Smooth muscle cell of the brain vasculature (primary cell): ENCODE measurements around the gene SHMT1.
"Not testable (repeated sequence)": the region's sequence is repeated elsewhere in the genome, so short reads cannot be mapped to it uniquely, and the experiment has no call there.

Source experiments
- DNase-seq: peaks from one replicate; pipeline ENCODE4 v3.0.0-alpha.2; 2012; ENCODE audit warnings: low read depth, low spot score

The SHMT1 gene

DNA sequence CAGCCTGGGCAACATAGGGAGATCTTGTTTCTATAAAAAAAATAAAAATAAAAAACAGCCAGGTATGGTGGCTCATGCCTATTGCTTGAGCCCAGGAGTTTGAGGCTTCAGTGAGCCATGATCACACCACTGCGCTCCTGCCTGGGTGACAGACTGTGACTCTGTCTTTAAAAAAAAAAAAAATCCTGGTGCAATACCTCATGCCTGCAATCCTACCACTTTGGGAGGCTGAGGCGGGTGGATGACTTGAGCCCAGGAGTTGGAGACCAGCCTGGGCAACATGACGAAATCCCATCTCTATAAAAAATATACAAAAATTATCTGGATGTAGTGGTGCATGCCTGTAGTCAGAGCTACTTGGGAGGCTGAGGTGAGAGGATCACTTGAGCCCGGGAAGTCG lies 15.3 kb upstream of the SHMT1 start:
- DNase-seq = not testable (repeated sequence)

DNA sequence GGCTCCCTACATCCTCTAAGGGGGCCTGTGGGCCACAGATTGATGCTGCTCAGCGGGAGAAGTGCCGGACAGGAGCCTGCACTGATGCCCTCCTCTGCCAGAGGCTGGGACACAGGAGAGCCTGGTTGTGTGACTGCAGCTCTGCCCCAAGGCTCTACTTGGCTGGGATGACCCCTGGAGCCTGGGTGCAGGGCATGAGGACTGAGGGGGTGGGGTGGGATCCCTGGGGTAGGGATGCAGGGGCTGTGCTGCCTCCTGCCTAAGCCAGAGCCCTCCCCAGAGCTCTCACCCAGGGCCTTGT lies 14.8 kb upstream of the SHMT1 start:
- no peak for DNase-seq

DNA sequence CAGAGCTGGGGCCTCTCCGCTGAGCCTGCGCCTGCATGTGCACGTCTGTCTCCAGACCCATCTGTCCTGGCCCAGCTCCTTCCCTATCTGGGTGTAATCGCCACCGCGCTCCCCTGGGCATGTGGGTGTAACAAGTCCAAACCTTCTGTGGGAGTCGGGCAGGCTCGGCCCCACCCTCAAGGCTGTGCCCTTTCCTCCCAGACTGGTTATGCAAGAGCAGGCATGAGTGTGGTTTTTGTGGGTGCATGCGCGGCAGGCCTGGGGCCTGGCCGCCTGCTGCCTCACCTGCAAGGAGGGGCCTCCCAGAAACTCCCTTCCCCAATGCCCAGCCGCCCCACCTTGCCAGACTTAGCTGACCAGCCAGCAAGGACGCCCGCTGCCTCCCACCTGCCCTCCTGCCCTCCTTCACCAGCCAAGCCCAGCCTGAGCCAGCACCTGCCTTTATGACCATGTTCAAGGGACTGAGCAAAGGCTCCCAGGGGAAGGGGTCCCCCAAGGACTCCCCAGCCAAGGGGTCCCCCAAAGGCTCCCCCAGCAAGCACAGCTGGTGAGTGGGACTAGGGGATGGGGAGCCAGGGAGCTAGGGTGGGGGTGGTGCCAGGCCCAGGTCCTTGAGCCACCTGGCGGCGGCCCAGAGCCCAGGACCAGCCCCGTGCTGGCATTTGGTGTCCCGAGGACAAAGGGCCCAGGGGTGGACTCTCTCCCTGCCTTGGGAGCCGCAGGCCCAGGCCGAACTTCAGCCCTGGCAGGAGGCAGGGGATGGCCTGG lies 14.3 kb upstream of the SHMT1 start, which contains the start of gene EVPLL:
TSS of gene EVPLL (plus strand) at position 342 of the 768 bp plus-strand sequence. CDS start 3,160 bp downstream, outside the sequence.
- no peak for DNase-seq

DNA sequence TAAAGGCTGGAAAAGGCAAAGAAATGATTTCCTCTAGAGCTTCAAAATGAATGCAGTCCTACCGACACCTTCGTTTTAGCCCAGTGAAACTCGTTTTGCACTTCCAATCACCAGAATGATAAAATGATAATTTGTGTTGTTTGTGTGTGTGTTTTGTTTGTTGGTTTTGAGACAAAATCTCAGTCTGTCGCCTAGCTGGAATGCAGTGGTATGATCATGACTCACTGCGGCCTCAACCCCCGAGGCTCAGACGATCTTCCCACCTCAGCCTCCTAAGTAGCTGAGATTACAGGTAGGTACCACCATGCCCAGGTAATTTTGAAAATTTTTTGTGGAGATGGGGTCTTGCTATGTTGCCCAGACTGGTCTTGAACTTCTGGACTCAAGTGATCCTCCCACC lies 10.9 kb upstream of the SHMT1 start:
- DNase-seq = no peak

DNA sequence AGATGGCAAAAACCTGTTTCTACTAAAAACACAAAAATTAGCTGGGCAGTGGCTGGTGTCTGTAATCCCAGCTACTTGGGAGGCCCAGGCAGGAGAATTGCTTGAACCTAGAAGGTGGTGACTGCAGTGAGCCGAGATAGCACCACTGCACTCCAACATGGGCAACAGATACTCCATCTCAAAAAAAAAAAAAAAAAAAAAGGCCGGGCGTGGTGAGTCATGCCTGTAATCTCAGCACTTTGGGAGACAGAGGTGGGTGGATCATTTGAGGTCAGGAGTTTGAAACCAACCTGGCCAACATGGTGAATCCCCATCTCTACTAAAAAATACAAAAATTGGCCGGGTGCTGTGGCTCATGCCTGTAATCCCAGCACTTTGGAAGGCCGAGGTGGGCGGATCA lies 9.8 kb upstream of the SHMT1 start:
- DNase-seq = not testable (repeated sequence)

DNA sequence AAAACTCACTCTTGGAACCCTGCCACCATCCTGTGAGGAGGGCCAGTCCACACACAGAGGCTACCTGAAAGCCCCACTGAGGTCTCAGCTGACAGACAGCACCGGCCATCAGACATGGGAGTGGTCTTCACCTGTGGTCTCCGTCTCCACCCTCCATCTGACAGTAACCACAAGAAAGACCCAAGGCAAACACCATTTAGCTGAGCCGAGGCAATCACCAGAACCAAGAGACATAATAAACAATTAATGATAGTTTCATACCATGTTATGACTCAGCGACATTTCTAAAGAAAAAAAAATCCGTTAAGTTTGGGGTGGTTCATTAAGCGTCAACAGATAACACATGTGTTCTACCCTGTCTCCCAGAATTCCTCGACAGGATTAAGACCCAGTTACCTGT lies 8.1 kb upstream of the SHMT1 start:
- DNase-seq = no peak

DNA sequence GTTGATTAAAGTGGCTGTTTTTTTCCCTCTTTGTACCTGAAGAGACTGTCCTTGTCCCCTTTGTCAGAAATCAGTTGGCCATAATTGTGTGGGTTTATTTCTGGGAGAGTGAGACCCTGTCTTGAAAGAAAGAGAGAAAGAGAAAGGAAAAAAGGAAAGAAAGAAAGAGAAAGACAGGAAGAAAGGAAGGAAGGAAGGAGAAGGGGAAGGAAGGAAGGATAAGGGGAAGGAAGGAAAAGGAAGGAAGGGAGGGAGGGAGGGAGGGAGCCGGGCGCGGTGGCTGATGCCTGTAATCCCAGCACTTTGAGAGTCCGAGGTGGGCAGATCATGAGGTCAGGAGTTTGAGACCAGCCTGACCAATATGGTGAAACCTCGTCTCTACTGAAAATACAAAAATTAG lies 7.4 kb upstream of the SHMT1 start:
- no peak for DNase-seq

DNA sequence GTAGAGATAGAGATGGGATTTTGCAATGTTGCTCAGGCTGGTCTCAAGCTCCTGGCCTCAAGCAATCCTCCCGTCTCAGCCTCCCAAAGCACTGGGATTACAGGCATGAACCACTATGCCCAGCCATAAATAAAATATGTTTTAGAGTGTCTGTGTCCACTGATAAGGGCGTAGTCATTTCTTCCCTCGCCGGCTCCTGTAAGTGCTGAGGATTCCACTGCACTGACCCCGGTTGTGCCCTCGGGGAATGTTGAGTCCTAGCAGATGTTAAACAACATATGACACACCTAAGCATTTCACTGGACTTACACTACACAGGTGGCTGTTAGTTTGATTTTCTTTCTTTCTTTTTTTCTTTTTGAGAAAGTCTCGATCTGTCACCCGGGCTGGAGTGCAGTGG lies 5.6 kb upstream of the SHMT1 start:
- DNase-seq = no peak

DNA sequence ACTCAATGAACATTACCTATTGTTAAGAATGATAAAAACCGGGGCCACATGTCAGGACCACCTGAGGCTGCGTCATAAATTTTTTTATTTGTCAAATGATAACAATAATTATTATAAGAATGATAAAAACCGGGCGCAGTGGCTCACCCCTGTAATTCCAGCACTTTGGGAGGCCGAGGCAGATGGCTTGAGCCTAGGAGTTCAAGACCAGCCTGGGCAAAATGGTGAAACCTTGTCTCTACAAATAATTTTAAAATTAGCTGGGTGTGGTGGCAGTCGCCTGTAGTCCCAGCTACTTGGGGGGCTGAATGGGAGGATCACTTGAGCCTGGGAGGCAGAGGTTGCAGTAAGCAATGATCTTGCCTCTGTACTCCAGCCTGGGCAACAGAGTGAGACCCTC lies 816 bp upstream of the SHMT1 start:
- DNase-seq = no peak

DNA sequence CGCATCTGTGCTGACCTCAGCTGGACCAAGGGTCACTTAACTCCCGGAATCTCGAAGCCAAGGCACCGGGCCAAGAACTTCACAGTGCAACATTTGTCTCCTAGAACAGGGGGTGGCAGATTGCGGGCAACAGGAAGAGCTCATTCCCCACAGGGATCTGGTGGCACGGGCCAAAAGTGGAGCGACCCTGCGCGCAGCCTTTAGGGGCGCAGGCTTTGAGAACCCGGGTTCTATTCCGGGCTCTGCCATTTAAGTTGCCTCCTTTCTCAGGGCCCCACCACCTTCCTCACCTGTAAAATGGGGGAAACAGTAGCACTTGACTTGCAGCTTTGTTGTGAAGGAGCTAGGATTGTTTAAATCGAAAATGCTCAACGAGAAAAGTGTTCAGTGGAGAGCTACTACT lies 651 bp downstream of the SHMT1 start:
- DNase-seq = no peak

DNA sequence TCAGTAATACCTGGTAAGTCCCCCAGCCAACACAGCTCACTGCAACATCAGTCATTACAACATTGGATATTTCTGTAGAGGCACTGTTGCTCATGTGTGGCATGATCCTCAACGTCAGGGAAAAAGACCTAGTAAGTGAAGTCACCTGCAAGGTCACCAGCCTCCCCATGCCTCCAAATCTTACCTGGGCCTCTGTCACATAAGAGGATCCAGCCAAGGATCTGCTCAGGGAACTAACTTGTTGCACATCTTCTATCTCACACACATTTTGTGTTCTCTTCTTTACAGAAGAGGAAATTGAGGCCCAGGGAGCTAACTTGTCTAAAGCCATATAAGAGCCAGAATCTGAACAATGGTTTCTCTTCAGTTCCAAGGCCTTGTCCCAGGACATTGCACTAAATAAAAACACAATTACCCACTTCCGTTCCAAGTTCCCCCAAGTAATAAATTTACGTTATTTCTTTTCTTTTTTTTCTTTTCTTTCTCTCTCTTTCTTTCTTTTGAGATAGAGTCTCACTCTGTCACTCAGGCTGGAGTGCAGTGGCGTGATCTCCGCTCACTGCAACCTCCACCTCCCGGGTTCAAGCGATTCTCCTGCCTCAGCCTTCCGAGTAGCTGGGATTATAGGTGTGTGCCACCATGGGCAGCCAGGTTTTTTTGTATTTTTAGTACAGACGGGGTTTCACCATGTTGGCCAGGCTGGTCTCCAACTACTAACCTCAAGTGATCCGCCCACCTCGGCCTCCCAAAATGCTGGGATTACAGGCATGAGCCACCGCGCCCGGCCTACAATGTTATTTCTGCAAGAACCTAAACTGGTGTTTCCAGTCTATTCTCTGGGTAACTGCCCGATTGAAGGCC lies 1.3 kb downstream of the SHMT1 start:
- DNase-seq = no peak

DNA sequence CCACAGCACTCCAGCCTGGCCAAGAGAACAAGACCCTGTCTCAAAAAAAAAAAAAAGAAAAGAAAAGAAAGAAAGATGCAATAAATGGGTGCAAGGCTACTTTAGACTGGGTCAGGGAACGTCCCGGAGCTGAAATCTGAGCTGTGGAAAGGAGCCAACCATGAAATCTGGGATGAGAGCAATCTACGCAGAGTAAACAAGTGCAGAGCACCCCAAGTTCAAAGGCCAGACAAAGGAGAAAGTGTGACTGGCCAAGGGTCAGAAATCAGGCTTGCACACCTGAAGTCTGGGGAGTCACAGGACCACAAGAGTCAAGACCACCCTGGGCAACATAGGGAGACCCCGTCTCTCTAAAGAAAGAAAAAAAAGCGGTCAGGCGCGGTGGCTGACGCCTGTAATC lies 2.8 kb downstream of the SHMT1 start:
- no peak for DNase-seq

DNA sequence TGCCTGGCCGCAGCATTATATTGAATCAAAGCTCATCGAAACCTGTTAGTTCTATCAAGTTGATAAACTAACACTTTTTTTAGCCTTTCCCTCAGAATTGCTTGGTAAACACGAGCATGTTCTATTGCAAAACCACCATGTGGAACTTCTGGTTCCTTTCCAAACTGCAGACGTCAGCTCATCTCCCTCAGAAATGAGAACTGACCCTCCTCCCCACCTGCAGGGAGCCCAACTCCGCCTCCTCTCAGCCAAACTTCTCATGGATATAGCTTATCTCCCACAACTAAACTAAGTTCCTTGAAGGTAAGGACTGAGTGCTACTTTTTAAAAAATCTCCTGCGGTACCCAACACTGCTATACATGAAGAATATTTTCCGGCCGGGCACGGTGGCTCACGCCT lies 6.7 kb downstream of the SHMT1 start:
- peak; percentile 28 for DNase-seq

DNA sequence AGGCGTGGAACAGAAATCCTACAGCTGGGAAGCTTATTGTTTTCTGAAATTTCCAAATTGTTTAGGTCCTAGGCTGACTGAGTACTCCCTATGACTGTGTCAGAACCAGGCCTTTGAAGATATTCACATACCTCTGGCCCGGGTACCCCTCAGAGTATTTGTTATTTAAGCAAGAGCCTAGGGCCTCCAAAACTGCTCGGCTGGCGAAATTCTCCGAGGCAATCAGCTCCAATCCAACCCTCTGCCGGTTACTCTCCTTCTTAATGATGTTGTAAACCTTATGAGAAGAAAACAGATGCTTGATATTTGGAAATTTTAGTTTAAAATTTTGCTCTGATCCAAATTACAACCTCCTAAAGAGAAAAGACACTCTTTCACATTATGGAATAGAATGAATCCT lies 9.8 kb downstream of the SHMT1 start:
- DNase-seq = no peak

DNA sequence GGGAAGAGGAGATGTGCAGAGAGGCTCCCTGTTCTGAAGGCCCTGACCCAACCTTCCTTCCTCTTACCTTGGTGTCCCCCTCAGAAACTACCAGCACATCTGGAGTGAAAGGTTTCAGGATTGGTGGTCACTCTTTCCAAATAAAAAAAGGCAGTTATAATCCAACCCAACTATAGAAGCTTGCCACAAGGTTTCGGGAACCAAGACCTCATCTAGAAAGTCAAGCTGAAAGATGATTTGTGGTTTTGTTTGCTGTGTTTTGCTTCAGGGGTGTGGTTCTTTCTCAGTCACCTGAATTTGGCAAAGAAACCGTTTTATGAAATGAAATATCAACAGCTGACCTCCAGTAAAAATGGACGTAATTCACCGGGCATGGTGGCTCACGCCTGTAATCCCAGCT lies 19.3 kb downstream of the SHMT1 start:
- no peak for DNase-seq

DNA sequence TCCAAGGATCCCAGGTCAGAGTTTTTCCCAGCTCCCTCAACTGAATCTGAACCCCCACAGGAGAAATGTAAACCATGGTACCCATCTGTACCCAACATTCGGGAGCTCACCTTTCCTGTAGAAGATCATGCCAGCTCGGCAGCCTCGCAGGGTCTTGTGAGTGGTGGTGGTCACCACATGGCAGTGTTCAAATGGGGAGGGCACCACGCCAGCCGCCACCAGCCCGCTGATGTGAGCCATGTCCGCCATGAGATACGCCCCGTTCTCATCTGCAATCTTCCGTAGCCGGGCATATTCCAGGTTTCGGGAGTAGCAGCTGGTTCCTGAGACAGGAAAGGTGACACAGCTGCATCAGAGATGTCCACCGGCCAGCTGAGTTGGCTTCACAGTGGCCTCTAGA lies 23.4 kb downstream of the SHMT1 start:
- no peak for DNase-seq

DNA sequence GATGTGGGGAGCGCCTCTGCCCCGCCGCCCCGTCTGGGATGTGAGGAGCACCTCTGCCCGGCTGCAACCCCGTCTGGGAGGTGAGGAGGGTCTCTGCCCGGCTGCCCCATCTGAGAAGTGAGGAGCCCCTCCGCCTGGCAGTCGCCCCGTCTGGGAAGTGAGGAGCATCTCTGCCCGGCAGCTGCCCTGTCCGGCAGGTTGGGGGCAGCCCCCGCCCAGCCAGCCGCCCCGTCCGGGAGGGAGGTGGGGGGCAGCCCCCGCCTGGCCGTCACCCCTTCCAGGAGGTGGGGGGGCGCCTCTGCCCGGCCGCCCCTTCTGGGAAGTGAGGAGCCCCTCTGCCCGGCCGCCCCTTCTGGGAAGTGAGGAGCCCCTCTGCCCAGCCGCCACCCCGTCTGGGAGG lies 25.2 kb downstream of the SHMT1 start:
- DNase-seq = not testable (repeated sequence)

DNA sequence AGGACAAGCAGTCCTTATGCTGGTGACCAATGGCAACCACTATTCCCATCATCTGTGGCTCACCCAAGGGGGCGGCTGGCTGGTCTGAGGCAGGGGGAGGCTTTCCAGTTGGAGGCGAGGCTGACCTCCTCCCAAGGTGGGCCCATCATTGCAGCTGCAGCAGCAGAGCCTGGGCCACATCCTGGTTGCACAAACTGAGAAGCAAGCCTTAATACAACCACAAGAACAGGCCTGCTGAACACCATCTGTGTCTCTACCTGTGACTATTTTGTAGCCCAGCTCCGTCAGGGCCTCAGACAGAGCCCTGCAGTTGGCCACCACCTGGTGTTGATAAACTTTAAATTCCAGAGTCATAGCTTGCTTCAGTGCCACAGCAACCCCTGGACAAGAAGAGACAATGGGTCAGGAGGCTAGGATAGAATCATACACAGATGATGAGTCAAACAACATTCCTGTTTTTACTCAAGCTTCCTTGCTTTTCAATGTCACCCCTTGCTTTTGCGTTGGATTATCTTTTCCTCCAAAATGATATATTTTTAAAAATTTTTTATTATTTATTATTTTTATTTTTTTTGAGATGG lies 30.4 kb downstream of the SHMT1 start:
- DNase-seq = no peak

DNA sequence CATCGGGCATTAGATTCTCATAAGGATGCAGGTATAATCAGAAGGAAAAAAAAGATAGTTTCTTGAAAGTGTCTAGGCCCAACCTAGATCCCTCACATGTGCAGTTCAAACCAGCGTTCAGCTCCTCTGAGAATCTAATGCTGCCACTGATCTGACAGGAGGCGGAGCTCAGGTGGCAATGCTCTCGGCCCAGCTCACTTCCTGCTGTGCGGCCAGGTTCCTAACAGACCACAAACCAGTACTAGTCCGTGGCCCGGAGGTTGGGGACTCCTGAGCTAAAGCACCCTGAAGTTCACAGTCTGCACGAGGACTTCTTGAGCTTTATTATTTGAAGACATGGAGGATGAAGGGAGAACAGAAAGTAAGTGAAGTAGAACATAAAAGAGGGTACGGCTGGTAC lies 31.5 kb downstream of the SHMT1 start:
- DNase-seq = no peak

DNA sequence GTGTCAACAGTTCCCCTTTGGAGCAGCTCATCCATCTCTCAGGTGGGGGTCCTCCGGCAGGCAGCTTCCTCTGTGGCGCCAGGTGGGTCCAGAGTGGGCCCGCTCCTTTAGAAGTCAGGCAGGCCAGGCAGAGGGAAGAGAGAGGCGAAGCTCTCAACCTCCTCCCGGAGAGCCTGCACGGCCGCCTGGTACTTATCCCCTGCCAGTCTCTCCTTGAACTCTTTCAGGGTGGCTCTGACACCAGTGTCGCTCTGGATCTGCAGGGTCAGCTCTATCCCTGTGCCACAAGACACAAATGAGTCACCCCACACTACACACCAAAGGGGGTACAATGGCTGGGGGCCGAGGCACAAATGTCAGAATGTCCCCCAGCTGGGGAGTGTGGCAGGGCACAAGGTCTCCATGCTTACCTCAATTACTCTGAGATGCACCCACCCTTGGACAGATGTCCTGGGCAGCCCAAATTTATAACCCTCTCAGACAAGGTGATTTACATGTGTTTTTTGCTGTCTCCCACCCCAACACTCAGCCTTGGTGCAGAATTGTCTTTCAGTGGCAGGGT lies 34.6 kb downstream of the SHMT1 start:
- DNase-seq = no peak

DNA sequence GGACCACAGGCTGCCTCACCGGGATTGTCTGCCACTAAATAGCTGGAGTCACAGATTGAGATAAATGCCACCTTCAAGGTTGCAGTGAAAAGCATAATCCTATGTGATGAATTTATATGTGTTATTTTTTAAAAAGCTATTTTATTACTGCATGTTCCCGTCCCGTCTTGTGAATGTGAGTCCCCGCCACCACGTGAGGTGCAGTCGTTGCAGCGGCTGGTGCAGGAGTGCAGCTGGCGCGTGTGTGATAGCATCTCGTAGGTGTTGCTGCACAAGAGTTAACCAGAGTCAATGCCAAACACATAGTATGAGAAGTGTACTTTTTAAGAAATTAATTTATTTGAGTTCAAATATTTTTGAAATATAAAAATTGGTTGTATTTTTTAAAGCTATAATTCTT lies 35.8 kb downstream of the SHMT1 start:
- DNase-seq = no peak

DNA sequence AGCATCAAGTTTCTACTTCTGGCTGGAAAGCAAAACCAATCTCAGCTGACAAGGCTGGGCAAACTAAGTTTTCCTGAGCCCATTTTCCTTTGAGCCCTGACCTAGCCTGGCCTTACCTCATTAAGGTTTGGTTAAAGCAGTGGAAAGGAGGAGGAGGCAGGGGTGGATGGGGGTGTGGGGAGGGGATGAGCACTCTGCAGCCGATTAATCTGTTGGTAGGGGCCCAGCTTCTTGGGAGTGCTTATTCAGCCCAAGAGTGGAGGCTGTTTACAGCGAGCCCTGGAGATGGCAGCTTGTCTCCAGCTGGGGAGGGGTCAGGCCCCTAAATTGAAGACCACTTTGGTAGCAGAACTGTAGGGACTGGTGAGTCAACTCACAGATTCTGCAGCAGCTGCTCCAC lies 36.3 kb downstream of the SHMT1 start:
- no peak for DNase-seq

DNA sequence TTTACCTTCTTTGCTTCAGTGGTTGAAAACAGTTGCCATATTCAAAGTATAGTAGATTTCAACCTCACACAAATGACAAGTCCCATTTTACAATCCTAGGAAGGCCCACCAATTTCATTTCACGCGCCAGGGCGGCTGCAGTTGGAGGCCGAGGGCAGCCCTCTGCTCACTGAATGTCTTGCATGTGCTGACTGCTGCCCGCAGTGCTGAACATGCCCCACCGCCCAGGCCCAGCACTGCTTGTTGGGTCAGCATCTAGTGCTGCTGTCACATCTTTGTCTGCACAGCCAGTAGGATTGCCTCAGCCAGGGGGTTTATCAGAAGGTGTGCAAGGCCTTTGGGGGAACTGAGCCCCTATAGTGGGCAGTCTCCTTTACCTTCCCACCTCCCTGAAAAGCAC lies 36.8 kb downstream of the SHMT1 start:
- DNase-seq = no peak
